Fibroblast of lung (primary cell): ENCODE data around the gene OSM. TPM values are rescaled to one million over a fixed set of nuclear protein-coding genes. Genes with fewer than 3 reads are reported as not detected.

Experiments used
- DNase-seq, 2 donors: peaks; one replicate each; pipeline versions ENCODE4 v3.0.0 to v3.0.0-alpha.2; 2010; ENCODE audit warnings: low read depth in 2 of 2
- H2AFZ ChIP-seq: 2 replicates; pipeline ENCODE4 v1.5.1; 2012; ENCODE audit warnings: low read length, control low read depth, inconsistent platforms
- H3K27ac ChIP-seq: 2 replicates; pipeline ENCODE4 v1.5.1; 2011; ENCODE audit warnings: low read length, control low read depth; ENCODE audit not compliant: insufficient read depth
- H3K27me3 ChIP-seq: 2 replicates; pipeline ENCODE4 v1.5.1; 2011; ENCODE audit warnings: mild to moderate bottlenecking, low read length; ENCODE audit not compliant: control insufficient read depth, insufficient read depth
- H3K36me3 ChIP-seq: 2 replicates; pipeline ENCODE4 v1.5.1; 2011; ENCODE audit warnings: low read length; ENCODE audit not compliant: control insufficient read depth, insufficient read depth
- H3K4me1 ChIP-seq: 2 replicates; pipeline ENCODE4 v1.5.1; 2011; ENCODE audit warnings: low read length; ENCODE audit not compliant: control insufficient read depth, insufficient read depth; ENCODE audit errors: extremely low read depth
- H3K4me2 ChIP-seq: 2 replicates; pipeline ENCODE4 v1.5.1; 2011; ENCODE audit warnings: low read length, control low read depth; ENCODE audit not compliant: insufficient read depth; ENCODE audit errors: extremely low read depth
- H3K4me3 ChIP-seq, 4 experiments: fragments of 200-600 bp in 1 of 4; sonication (generic) in 1 of 4; replicated peaks in 1 of 4; 2 replicates each; pipeline ENCODE4 v1.5.1; 2011 to 2016; ENCODE audit warnings: low read length in 4 of 4, low read depth in 3 of 4, mild to moderate bottlenecking in 3 of 4, control low read depth in 2 of 4, inconsistent platforms in 1 of 4, mixed read lengths in 1 of 4; ENCODE audit not compliant: insufficient read depth in 1 of 4; ENCODE audit errors: control extremely low read depth in 1 of 4
- H3K79me2 ChIP-seq: 2 replicates; pipeline ENCODE4 v1.5.1; 2012; ENCODE audit warnings: mild to moderate bottlenecking, low read length, inconsistent platforms; ENCODE audit not compliant: control insufficient read depth, insufficient read depth
- H3K9ac ChIP-seq: 2 replicates; pipeline ENCODE4 v1.5.1; 2011; ENCODE audit warnings: mild to moderate bottlenecking, low read length, control low read depth; ENCODE audit not compliant: insufficient read depth
- H3K9me3 ChIP-seq: 2 replicates; pipeline ENCODE4 v1.5.1; 2012; ENCODE audit warnings: low read depth, low read length; ENCODE audit not compliant: control insufficient read depth, insufficient read depth
- H4K20me1 ChIP-seq: 2 replicates; pipeline ENCODE4 v1.5.1; 2011; ENCODE audit warnings: low read length; ENCODE audit not compliant: control insufficient read depth, insufficient read depth; ENCODE audit errors: extremely low read depth
- CTCF ChIP-seq, 2 donors: IDR thresholded peaks in 1 of 2; conservative IDR thresholded peaks in 1 of 2; 1 replicate in 1 of 2; 2 replicates in 1 of 2; pipeline ENCODE4 v1.5.1; 2011 to 2012; ENCODE audit warnings: low read length in 2 of 2, control low read depth in 1 of 2, inconsistent platforms in 1 of 2, low read depth in 1 of 2, mild to moderate bottlenecking in 1 of 2
- EZH2 ChIP-seq: IDR thresholded peaks from 2 replicates; pipeline ENCODE4 v1.5.1; 2012; ENCODE audit warnings: low read length, control low read depth, mild to moderate bottlenecking; ENCODE audit errors: missing control alignments
- polyA plus RNA-seq, 2 donors: library from polyadenylated mRNA; depleted of rRNA in 1 of 2; stranded (reverse) in 1 of 2; unstranded in 1 of 2; fragments of >200 nt; gene quantifications; 2 replicates each; pipeline ENCODE4 v1.2.1, GENCODE V29; 2011 to 2012; ENCODE audit warnings: missing spikeins in 1 of 2
- total RNA-seq: library from RNA; depleted of rRNA; stranded (reverse); fragments of >200 nt; gene quantifications from 2 replicates; pipeline ENCODE4 v1.2.1, GENCODE V29; 2014

OSM gene
- total and polyA plus RNA-seq, 2 donors (not counting 1 experiment from before 2014, with no cell fraction given), result not detected

- H3K9ac ChIP-seq, result no peak overlapping the region
- H3K36me3 ChIP-seq, result peaks cover 22% of the 10 kb centered on the region
- TF ChIP-seq CTCF (conservative IDR thresholded peaks at IDR 0.05 in 1 of 2, IDR thresholded peaks at IDR 0.05 in 1 of 2; ENCODE audit: low read depth in 1 of 2, low read length in 2 of 2) (no peak), EZH2 (no peak)
- H4K20me1 ChIP-seq, result no peaks in the 10 kb centered on the region
- peak overlapping the region in 1 of 4 experiments; percentile 4 for H3K4me3 ChIP-seq
- no peaks in the 10 kb centered on the region for H3K27me3 ChIP-seq
- no peak overlapping the region for H3K4me2 ChIP-seq
- peaks cover 32% of the 10 kb centered on the region for H3K79me2 ChIP-seq
- H3K4me1 ChIP-seq, result peaks cover 43% of the 10 kb centered on the region
- DNase-seq, result no peak
- no peak overlapping the region for H2AFZ ChIP-seq
- H3K9me3 ChIP-seq, result no peaks in the 10 kb centered on the region
- peak overlapping the region; percentile 48 for H3K27ac ChIP-seq
Measured at GRCh38 chr22:30240541-30241417, 25.9 kb downstream of the OSM start.

GRCh38 chr22:30239488-30240405 is 26.9 kb downstream of the OSM start:
- DNase-seq, result no peak
- TF ChIP-seq CTCF (conservative IDR thresholded peaks at IDR 0.05 in 1 of 2, IDR thresholded peaks at IDR 0.05 in 1 of 2; ENCODE audit: low read depth in 1 of 2, low read length in 2 of 2), result no peak
- no peak for TF ChIP-seq EZH2
- Histone ChIP-seq H3K9ac (no peak overlapping the region), H3K4me3 (no peak overlapping the region), H3K9me3 (no peaks in the 10 kb centered on the region), H3K27me3 (no peaks in the 10 kb centered on the region), H3K79me2 (peaks cover 21% of the 10 kb centered on the region), H2AFZ (no peak overlapping the region), H3K4me1 (peaks cover 46% of the 10 kb centered on the region), H3K4me2 (no peak overlapping the region), H3K27ac (no peak overlapping the region), H4K20me1 (no peaks in the 10 kb centered on the region), H3K36me3 (peaks cover 20% of the 10 kb centered on the region)
